GM19240 (cell line): ENCODE results near the gene CACNA2D4.

Experiments used
- DNase-seq: peaks from one replicate; pipeline ENCODE4 v3.0.0; 2011; ENCODE audit warnings: low spot score; ENCODE audit not compliant: insufficient read length

Gene CACNA2D4

GRCh38 chr12:1886396-1887008 lies 31.9 kb downstream of the CACNA2D4 start:
- no peak for DNase-seq

GRCh38 chr12:1885599-1886245 lies 32.7 kb downstream of the CACNA2D4 start:
- DNase-seq = no peak

GRCh38 chr12:1885082-1885596 lies 33.3 kb downstream of the CACNA2D4 start:
- DNase-seq = no peak

DNA sequence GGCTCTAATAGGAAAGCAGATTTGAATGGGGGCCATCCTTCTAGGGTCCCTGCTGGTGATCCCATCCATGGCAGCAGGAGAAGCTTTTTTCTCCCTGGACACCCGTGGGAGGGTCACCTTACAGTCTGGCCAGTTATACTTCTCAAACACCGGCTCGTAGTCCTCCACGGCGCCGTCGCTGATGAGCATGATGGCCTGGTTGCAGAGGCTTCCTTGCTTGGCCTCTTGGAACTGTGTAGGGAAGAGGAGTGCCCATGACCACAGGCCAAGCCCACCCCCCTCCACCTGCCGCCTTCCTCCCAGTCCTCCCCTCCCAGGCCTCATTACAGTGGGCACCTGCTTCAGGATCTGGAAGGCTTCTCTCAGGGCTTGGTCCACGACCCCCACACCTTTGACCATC lies 33.8 kb downstream of the CACNA2D4 start:
- DNase-seq = no peak

GRCh38 chr12:1883513-1883912 lies 34.9 kb downstream of the CACNA2D4 start:
- no peak for DNase-seq

GRCh38 chr12:1882850-1883470 lies 35.5 kb downstream of the CACNA2D4 start:
- no peak for DNase-seq

GRCh38 chr12:1882405-1882804 lies 36.0 kb downstream of the CACNA2D4 start:
- no peak for DNase-seq

DNA sequence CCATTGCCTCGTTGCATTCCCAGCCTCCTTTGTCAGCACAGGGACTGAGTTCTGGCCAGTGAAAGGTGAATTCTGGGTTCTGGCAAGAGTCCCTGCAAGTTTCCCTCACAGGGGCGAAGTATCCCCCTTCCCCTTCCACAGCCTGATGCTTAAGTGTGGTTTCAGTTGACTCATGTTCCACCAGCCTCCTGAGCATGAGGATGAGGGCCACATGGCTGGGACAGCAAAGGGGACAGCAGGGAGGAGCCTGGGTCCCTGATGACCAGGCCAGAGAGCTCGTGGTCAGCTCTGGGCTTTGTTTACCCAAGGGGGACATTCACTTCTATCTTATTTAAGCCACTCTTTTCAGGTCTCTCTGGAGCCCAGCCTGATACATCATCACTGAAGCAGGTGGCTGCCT lies 36.5 kb downstream of the CACNA2D4 start:
- DNase-seq = no peak

- no peak for DNase-seq
These were observed 37.2 kb downstream of the CACNA2D4 start for GRCh38 chr12:1881301-1881700.

DNA sequence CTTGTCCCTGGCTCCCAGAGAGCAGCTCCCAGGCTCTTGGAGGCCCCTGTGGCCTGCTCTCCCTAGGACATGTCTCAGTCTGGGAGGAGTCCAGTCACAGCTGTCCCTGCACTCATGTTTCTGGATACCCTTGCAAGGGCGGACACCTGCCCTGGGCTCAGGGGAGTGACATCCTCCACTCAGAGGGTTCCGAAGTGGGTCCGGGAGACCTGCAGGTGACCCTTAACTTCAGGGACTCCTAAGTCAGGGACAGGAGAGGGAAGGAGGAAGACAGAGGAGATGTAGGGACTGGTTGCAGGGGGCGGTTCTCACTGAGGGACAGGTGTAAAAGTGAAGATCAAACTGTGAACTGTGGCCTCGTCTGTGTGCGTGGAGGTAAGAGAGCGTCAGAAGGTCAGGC lies 37.6 kb downstream of the CACNA2D4 start:
- DNase-seq = no peak

- no peak for DNase-seq
These were observed 38.2 kb downstream of the CACNA2D4 start for GRCh38 chr12:1880153-1880845.

- DNase-seq = no peak
These were observed 38.8 kb downstream of the CACNA2D4 start for GRCh38 chr12:1879633-1880032.

DNA sequence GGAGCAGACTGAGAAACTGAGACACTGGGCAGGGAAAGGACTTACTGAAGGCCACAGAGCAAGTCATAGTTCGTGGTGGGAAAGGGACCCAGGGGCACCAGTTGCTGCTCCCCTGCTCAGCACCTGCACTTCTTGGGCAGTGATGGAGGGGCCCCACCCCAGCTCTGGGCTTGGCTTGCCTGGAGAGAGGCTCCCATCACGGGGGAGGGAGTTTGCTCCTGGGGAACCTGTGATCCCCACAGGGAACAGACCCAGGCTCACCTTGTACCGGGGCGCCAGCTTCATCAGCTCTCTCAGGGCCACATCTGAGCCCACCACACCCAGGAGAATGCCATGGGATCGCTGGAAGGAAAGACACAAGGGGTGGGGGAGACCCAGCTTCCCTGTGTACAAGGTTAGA lies 39.8 kb downstream of the CACNA2D4 start:
- no peak for DNase-seq

GRCh38 chr12:1878214-1878613 lies 40.2 kb downstream of the CACNA2D4 start:
- DNase-seq = no peak

GRCh38 chr12:1877169-1877878 lies 41.1 kb downstream of the CACNA2D4 start:
- no peak for DNase-seq

DNA sequence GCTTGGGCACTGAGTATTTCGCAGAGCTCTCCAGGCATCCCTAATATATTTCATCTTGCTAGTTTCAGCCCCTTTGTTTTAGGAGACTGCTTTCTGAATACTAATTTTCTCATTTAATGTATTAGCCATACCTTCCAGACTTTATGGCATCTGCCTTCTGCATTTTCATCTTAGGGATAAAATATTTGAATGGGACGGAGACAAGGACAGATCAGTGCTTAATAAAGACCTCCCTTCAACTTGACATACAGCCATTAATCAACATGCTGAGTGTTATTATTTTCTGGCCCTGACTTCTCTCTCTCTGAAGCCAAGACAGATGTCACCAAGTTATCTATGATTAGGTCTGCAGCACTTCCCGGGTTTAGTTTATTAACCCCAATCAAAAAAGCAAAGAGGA lies 42.4 kb downstream of the CACNA2D4 start:
- no peak for DNase-seq

DNA sequence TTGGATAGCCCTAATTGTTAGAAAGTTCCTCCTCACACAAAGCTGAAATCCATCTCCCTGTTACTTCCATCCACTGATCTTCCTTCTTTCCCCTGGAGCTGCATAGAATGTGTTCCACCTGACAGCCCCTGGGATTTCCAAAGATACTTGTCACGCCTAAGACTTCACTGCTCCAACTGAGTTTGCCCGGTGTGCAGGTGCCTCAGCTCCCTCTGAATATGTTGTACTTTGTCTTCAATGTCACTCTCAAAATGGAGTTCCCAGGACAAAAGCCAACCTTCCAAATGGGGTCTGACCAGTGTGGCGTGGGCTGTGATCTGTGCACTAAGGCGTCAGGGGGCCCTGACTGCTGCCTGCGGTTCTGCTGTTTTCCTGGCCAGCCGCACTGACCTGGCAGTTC lies 42.8 kb downstream of the CACNA2D4 start:
- no peak for DNase-seq

DNA sequence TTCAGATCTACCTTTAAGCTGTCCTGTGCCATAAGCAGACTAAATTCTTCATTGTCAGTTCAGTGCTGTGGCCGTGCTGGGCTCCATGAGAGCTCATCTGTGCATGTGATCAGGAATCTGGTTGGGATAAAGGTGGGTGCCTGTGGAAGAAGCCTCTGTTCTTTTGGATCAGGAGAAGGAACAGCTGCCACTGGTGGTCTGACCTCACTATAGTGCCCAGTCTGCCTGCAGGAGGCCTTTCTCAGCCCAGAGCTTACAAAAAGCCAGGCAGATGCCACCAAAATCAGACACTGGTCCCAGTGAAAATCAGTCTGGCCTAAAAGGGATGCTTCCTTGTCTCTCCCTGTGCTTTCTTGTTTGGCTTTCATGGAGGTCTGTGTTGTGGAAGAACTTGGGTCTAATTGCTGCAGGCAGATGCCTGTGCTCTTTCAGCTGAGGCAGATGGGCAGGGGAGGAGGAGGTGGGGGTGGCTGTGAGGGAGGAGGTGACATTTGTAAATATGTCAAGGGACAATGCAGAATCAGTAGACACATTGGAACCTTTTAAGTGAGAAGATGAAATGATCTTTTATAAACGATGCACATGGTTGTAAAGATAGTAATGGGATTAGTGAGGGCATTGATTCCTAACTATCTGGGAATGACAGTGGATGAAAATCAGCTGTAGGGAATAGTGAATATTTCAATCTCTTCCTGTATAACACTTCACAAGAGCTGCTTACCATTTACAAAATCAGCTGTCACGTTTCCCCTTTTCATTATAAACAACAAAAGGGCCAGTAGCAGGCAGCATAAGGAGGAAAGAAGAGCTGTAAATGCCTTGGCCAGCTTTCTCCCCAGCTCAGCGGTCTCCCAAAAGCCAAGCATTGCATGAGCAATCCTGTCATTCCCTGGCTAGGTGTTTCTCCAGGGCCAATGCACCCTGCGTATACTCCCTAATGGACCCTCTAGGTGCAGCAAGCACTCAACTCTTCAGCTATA lies 44.6 kb downstream of the CACNA2D4 start:
- no peak for DNase-seq

DNA sequence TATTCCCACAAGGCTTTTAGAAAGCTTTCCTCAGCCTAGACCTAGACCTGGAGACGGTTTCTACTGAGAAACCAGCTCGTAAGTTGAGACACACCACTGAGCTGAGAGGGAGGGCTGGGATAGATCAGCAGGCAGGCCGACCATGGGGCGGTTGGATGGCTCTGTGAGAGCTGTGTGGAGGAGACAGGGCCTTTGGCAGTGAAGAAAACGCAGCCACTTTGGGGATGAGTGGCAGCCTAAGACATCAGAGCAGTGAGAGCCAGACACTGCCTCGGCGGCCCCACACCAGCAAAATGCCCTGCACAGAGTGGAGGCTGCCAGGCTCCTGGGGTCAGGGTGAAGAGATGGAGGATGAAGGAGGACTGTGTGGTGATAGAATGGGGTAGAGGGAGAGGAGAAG lies 46.0 kb downstream of the CACNA2D4 start:
- no peak for DNase-seq

DNA sequence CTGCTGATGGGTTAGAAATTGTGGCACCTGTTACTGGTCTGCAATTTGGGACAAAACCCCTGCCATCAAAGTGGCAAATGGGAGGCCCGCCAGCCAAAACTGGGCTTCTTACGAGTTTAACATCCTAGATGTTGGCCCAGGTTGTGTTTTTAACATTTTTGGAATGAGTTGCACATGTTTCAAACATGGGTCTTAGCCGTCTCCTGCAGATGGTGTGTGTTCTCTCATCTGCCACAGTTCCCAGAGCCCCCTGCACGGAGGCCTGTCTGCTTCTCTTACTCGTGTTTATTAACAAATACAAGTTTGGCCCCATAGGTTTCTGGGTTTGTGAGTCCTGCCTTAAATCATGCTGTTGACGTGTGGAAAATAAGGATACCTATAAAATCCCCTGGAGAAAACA lies 46.5 kb downstream of the CACNA2D4 start:
- DNase-seq = no peak
